Bronchial epithelial cell (primary cell): ENCODE results near the gene PTGES2. TPM values are rescaled to one million over a fixed set of nuclear protein-coding genes. Genes with fewer than 3 reads are reported as not detected.
"Not testable (repeated sequence)": the region's sequence is repeated elsewhere in the genome, so short reads cannot be mapped to it uniquely, and the experiment has no call there.

Experiments
- DNase-seq: peaks from one replicate; pipeline ENCODE4 v3.0.0-alpha.2; 2010; ENCODE audit warnings: low read depth
- FAIRE-seq: peaks from 2 replicates; lab custom pipeline; 2011; peaks lifted over from hg19 to GRCh38; lab: Jason Lieb, UNC
- H3K27me3 ChIP-seq: 2 replicates; pipeline ENCODE4 v1.5.1; 2011; ENCODE audit warnings: low read length; ENCODE audit not compliant: control insufficient read depth, insufficient read depth
- H3K36me3 ChIP-seq: 2 replicates; pipeline ENCODE4 v1.5.1; 2011; ENCODE audit warnings: low read length; ENCODE audit not compliant: control insufficient read depth, insufficient read depth
- H3K4me3 ChIP-seq: 2 replicates; pipeline ENCODE4 v1.5.1; 2011; ENCODE audit warnings: mild to moderate bottlenecking, low read depth, low read length, control low read depth
- CTCF ChIP-seq: IDR thresholded peaks from 2 replicates; pipeline ENCODE4 v1.5.1; 2011; ENCODE audit warnings: mild to moderate bottlenecking, moderate library complexity, low read length, control low read depth, inconsistent platforms; ENCODE audit not compliant: insufficient read depth, severe bottlenecking
- total RNA-seq: library from RNA; depleted of rRNA; stranded (reverse); fragments of >200 nt; gene quantifications from 2 replicates; pipeline ENCODE4 v1.2.1, GENCODE V29; 2014

Gene PTGES2
- total RNA-seq, 1 donor from 2014 or later: 130 TPM

- TF ChIP-seq CTCF: no peak
- no peak for FAIRE-seq
- DNase-seq: peak; percentile 68
- Histone ChIP-seq H3K36me3 (no peaks in the 10 kb centered on the region), H3K4me3 (no peak overlapping the region), H3K27me3 (no peaks in the 10 kb centered on the region)
These were observed 48.8 kb downstream of the PTGES2 start for GRCh38 chr9:128078504-128079434.

DNA sequence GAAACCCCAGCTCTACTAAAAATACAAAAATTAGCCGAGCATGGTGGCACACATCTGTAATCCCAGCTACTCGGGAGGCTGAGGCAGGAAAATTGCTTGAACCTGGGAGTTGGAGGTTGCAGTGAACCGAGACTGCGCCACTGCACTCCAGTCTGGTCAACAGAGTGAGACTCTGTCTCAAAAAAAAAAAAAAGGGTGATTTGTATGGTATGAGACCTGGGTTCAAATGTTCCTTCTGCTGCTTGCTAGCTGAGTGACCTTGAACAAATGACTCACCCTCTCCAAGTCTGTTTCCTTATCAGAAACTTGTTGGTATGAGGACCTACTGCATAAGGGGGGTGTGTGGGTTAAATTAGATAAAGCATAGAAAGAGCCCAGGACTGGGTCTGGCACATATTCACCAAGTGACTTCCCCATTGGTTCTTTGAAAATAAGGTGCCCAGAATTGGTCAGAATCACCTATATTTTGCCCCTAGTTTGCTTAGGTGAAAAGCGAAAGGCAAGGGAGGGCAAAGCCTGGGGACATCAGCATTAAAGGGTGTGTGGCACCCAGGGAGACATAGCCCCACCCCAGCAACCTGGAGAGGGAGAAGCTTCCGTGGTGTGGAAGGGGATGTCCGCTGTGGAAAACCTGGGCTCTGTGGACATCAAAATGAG is 49.6 kb downstream of the PTGES2 start:
- FAIRE-seq: no peak

DNA sequence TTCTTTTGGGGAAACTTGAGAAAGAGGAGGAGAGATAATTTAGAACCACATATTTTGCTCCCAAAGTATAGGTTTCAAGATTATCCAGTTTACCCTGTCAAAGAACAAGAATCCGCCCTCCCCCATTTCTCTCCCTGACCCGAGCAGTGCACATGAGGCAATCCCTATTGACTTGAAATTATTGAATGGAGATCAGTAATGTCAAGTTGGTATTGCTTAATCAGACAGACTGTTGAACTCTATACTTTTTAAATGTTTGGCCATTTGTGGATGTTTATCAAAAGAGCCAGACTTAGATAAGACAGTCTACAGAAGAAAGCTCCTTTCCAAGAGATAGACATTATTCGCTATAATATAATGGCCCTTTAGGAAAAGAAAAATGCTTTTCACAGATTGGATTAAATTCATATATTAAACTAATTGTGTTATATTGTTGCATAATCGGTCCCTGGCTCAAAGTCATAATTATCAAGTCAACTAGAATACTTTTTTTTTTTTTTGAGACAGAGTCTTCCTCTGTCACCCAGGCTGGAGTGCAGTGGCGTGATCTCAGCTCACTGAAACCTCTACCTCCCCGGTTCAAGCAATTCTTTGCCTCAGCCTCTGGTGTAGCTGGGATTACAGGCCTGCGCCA is 54.2 kb downstream of the PTGES2 start:
- Histone ChIP-seq H3K36me3 (no peaks in the 10 kb centered on the region), H3K4me3 (no peak overlapping the region), H3K27me3 (no peaks in the 10 kb centered on the region)
- no peak for DNase-seq
- no peak for FAIRE-seq
- no peak for TF ChIP-seq CTCF

More for the DNA sequence above, 49.6 kb downstream of the PTGES2 start:
- DNase-seq: no peak
- no peak overlapping the region for H3K4me3 ChIP-seq
- no peaks in the 10 kb centered on the region for H3K36me3 ChIP-seq
- no peak for TF ChIP-seq CTCF
- no peaks in the 10 kb centered on the region for H3K27me3 ChIP-seq

GRCh38 chr9:128072144-128073021 is 55.1 kb downstream of the PTGES2 start:
- no peak overlapping the region for H3K4me3 ChIP-seq
- FAIRE-seq (no peak), DNase-seq (peak; percentile 50)

DNA sequence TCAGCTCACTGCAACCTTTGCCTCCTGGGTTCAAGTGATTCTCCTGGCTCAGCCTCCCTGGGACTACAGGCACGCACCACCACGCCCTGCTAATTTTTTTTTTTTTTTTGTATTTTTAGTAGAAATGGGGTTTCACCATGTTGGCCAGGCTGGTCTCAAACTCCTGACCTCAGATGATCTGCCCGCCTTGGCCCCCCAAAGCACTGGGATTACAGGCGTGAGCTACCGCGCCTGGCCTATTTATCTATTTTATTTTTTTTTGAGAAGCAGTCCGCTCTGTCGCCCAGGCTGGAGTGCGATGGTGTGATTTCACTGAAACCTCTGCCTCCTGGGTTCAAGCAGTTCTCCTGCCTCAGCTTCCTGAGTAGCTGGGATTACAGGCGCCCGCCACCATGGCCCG is 56.1 kb downstream of the PTGES2 start:
- H3K27me3 ChIP-seq, H3K4me3 ChIP-seq, DNase-seq, H3K36me3 ChIP-seq, FAIRE-seq: not testable (repeated sequence)

More at GRCh38 chr9:128072144-128073021, 55.1 kb downstream of the PTGES2 start:
- H3K36me3 ChIP-seq: no peaks in the 10 kb centered on the region
- TF ChIP-seq CTCF: no peak
- no peaks in the 10 kb centered on the region for H3K27me3 ChIP-seq
